Vagina (tissue), 2 donors: Measurements from ENCODE around the gene SEMA4D.

Experiments
- CTCF ChIP-seq, 3 experiments: fragments of 450-650 bp in 2 of 3; fragments of 200-600 bp in 1 of 3; sonication (generic) in 1 of 3; IDR thresholded peaks; one replicate each; pipeline ENCODE4 v1.5.1; 2017 to 2019; ENCODE audit warnings: antibody characterized with exemption in 3 of 3, mild to moderate bottlenecking in 2 of 3, moderate library complexity in 2 of 3
- POLR2AphosphoS5 ChIP-seq, 2 donors: sonication (generic); formaldehyde crosslinking; IDR thresholded peaks; one replicate each; pipeline ENCODE4 v1.9.0; 2017; ENCODE audit warnings: antibody characterized with exemption in 2 of 2, mild to moderate bottlenecking in 2 of 2, low read depth in 1 of 2; ENCODE audit not compliant: insufficient read depth in 1 of 2

- TF ChIP-seq CTCF (IDR thresholded peaks at IDR 0.05) (no peak), POLR2AphosphoS5 (IDR thresholded peaks at IDR 0.05; ENCODE audit: insufficient read depth in 1 of 2, low read depth in 1 of 2) (no peak)
Observed at GRCh38 chr9:89388868-89389177, 109.1 kb downstream of the SEMA4D start.
